Smooth muscle cell (in vitro differentiated cells): ENCODE measurements around the gene SPATA2. TPM values are rescaled to one million over a fixed set of nuclear protein-coding genes. Genes with fewer than 3 reads are reported as not detected.

ENCODE experiments used
- DNase-seq: peaks from one replicate; lab custom pipeline; 2025; ENCODE audit not compliant: unreplicated experiment; lab: John Stamatoyannopoulos, UW
- H2AFZ ChIP-seq: fragments of 200-600 bp; sonication (generic); 2 replicates; pipeline ENCODE4 v1.6.0; 2016; ENCODE audit warnings: antibody characterized with exemption, low read depth, mild to moderate bottlenecking
- H3F3A ChIP-seq: fragments of 200-600 bp; sonication (generic); 2 replicates; pipeline ENCODE4 v1.6.0; 2017; ENCODE audit warnings: antibody characterized with exemption, low read depth
- H3K27ac ChIP-seq: fragments of 200-600 bp; sonication (generic); 2 replicates; pipeline ENCODE4 v1.5.1; 2016; ENCODE audit warnings: low read depth, mild to moderate bottlenecking
- H3K27me3 ChIP-seq: fragments of 200-600 bp; sonication (generic); 2 replicates; pipeline ENCODE4 v1.6.1; 2016; ENCODE audit warnings: low read depth, mild to moderate bottlenecking
- H3K36me3 ChIP-seq: fragments of 200-600 bp; sonication (generic); 2 replicates; pipeline ENCODE4 v1.5.1; 2016; ENCODE audit warnings: low read depth
- H3K4me1 ChIP-seq: fragments of 200-600 bp; sonication (generic); 2 replicates; pipeline ENCODE4 v1.5.1; 2016; ENCODE audit warnings: low read depth
- H3K4me2 ChIP-seq: fragments of 200-600 bp; sonication (generic); 2 replicates; pipeline ENCODE4 v1.6.0; 2016; ENCODE audit warnings: mild to moderate bottlenecking
- H3K4me3 ChIP-seq: fragments of 200-600 bp; sonication (generic); 2 replicates; pipeline ENCODE4 v1.5.1; 2016; ENCODE audit warnings: mild to moderate bottlenecking
- H3K79me2 ChIP-seq: fragments of 200-600 bp; sonication (generic); 2 replicates; pipeline ENCODE4 v1.6.0; 2016; ENCODE audit warnings: low read depth, mild to moderate bottlenecking
- H3K9ac ChIP-seq: fragments of 200-600 bp; sonication (generic); 2 replicates; pipeline ENCODE4 v1.6.0; 2016; ENCODE audit warnings: low read depth
- H3K9me3 ChIP-seq: fragments of 200-600 bp; sonication (generic); replicated peaks from 2 replicates; pipeline ENCODE4 v1.5.1; 2016; ENCODE audit warnings: low read depth
- H4K20me1 ChIP-seq: fragments of 200-600 bp; sonication (generic); 2 replicates; pipeline ENCODE4 v1.6.0; 2016; ENCODE audit warnings: low read depth
- WGBS: methylation state at CpG from one replicate; pipeline ENCODE4 v1.1.7; 2016; ENCODE audit warnings: low lambda C conversion rate; 5-methylcytosine and 5-hydroxymethylcytosine counted together
- polyA plus RNA-seq: library from polyadenylated mRNA; unstranded; fragments of >200 nt; fragmentation: Nextera tagmentation; extraction: Ambion mirVana; gene quantifications from 2 replicates; pipeline ENCODE4 v1.2.1, GENCODE V29; 2016
- total RNA-seq: library from RNA; depleted of rRNA; stranded (reverse); fragments of >200 nt; gene quantifications from 2 replicates; pipeline ENCODE4 v1.2.3, GENCODE V29; 2014
- TF ChIP-seq, protein P1 (sequence below): fragments of 200-600 bp; sonication (generic); IDR thresholded peaks from 2 replicates; pipeline ENCODE4 v1.5.1; 2017; ENCODE audit warnings: borderline replicate concordance, mild to moderate bottlenecking, antibody characterized with exemption; ENCODE audit not compliant: insufficient read depth, poor library complexity, severe bottlenecking

Gene SPATA2
- total and polyA plus RNA-seq, 2 experiments from 2014 or later: 3.9 to 9.9 TPM

DNA sequence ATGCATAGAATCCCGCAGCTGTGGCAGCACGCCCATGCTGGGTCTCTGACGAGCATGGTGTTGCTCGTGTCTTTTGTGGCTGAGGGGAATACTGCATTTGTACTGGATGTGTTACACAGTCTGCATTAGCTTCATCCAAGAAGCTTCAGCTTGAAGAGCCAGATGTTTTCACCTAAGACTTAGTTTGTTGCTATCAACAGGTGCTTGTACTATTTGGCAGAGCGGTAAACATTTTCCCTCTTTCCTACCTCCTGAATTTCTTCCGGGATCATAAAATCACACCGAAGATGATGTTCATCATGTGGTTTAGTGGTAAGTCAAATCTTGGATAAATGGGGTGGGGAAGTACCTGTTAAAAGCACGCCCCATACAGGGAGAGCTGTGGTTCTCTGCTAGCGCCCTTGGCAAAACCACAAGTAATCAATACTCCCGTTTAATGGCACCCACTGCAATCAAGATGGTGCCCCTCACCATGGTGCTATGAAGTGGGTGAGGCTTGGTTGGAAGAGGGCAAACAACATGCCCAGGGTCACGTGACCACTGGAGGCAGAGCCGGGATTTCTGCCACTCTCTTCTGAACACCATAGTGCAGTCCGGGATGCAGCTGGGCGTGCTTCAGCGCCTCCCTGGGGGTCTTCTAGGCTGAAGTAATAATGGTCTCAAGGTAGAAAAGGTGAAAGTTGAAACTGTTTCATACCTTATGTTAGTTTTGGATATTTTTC is 34.4 kb downstream of the SPATA2 start:
- WGBS: 96% methylated on average over 15 of the region's 15 CpGs
- no peaks in the 10 kb centered on the region for H3K4me1 ChIP-seq

DNA sequence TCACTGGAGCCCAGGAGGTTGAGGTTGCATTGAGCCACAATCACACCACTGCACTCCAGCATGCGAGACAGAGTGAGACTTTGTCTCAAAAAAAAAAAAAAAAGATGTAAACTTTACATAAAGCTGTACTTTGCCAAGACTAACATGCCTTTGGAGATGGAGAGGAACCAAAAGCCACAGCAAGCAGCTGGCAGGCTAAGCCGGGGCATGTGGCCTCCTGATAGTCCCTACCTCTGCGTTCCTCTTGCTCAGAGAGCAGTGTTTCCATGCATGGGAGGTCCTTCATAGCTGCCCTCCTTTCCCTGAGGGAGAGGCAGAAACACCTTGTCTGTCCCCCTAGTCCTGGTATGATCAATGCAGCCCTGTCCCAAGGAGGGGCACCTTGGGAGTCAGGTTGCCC is 35.2 kb downstream of the SPATA2 start:
- TF ChIP-seq, protein P1, sequence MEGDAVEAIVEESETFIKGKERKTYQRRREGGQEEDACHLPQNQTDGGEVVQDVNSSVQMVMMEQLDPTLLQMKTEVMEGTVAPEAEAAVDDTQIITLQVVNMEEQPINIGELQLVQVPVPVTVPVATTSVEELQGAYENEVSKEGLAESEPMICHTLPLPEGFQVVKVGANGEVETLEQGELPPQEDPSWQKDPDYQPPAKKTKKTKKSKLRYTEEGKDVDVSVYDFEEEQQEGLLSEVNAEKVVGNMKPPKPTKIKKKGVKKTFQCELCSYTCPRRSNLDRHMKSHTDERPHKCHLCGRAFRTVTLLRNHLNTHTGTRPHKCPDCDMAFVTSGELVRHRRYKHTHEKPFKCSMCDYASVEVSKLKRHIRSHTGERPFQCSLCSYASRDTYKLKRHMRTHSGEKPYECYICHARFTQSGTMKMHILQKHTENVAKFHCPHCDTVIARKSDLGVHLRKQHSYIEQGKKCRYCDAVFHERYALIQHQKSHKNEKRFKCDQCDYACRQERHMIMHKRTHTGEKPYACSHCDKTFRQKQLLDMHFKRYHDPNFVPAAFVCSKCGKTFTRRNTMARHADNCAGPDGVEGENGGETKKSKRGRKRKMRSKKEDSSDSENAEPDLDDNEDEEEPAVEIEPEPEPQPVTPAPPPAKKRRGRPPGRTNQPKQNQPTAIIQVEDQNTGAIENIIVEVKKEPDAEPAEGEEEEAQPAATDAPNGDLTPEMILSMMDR: no peak
- Histone ChIP-seq H3K9me3 (no peaks in the 10 kb centered on the region), H3K4me1 (no peaks in the 10 kb centered on the region), H3K4me3 (no peak overlapping the region), H3K9ac (no peak overlapping the region), H3F3A (no peaks in the 10 kb centered on the region), H3K27me3 (no peaks in the 10 kb centered on the region), H2AFZ (no peak overlapping the region), H4K20me1 (no peaks in the 10 kb centered on the region), H3K36me3 (no peaks in the 10 kb centered on the region), H3K27ac (no peak overlapping the region), H3K79me2 (no peaks in the 10 kb centered on the region), H3K4me2 (no peak overlapping the region)
- no peak for DNase-seq
- 80% methylated on average over 3 of the region's 3 CpGs for WGBS

More for the DNA sequence above, 34.4 kb downstream of the SPATA2 start:
- Histone ChIP-seq H3K27ac (no peak overlapping the region), H3K4me3 (no peak overlapping the region), H4K20me1 (no peaks in the 10 kb centered on the region), H2AFZ (no peak overlapping the region), H3K36me3 (no peaks in the 10 kb centered on the region), H3K27me3 (no peaks in the 10 kb centered on the region), H3F3A (no peaks in the 10 kb centered on the region), H3K9ac (no peak overlapping the region), H3K4me2 (no peak overlapping the region), H3K9me3 (no peaks in the 10 kb centered on the region), H3K79me2 (no peaks in the 10 kb centered on the region)
- no peak for DNase-seq
- TF ChIP-seq, protein P1: no peak

DNA sequence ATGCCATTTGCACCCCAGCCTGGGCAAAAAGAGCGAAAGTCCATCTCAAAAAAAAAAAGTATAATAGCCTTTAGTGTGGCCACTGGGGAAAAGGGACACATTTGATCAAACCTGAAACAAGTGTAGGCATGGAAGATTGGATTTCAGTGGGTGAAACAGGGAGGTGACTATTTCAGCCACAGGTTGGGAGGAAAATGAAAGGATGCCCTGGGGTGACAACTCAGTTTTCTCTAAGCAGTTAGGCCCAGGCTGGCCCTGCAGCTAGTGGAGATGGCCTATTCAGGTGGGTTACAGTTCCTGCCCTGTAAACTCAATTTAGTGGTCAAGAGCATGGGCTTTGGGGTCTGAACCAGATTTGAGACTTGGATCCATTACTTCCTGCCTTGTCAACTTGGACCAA is 36.4 kb downstream of the SPATA2 start:
- TF ChIP-seq, protein P1: no peak
- no peaks in the 10 kb centered on the region for H4K20me1 ChIP-seq
- no peaks in the 10 kb centered on the region for H3K79me2 ChIP-seq
- H3K4me2 ChIP-seq: no peak overlapping the region
- H3K27ac ChIP-seq: no peak overlapping the region
- H2AFZ ChIP-seq: no peak overlapping the region
- no peak overlapping the region for H3K4me3 ChIP-seq
- H3K9me3 ChIP-seq: no peaks in the 10 kb centered on the region
- no peaks in the 10 kb centered on the region for H3K36me3 ChIP-seq
- H3K27me3 ChIP-seq: no peaks in the 10 kb centered on the region
- no peak for DNase-seq
- H3F3A ChIP-seq: no peaks in the 10 kb centered on the region
- no peak overlapping the region for H3K9ac ChIP-seq
- 94% methylated on average over 1 of the region's 1 CpG for WGBS
- no peaks in the 10 kb centered on the region for H3K4me1 ChIP-seq

DNA sequence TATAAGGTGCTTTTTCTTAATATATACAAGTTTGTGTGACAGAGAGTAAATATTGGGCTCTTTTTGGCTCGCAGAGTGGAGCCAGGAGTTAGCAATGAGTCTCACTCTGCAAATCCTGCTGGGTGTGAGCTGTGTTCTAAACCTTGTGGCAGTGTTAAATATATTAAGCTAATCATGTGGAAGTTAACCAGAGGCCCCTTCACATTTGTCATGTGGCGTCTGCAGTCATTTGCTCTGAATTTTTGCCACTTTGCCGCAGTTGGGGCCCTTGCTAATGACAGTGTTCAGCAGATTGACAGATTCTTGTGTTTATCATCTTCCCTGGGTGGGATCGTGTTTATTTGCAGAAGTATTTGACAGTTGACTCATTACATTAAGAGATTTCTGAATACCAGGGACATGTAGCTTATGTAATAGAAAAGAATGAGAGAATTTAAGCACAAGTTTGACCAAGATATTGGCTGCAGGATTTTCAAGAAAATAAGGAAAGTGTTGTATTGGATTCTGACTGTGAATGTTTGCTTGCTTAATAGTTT is 37.9 kb downstream of the SPATA2 start:
- Histone ChIP-seq H2AFZ (no peak overlapping the region), H4K20me1 (no peaks in the 10 kb centered on the region), H3K27ac (no peak overlapping the region)

More for the DNA sequence above, 37.9 kb downstream of the SPATA2 start:
- no peak overlapping the region for H3K4me2 ChIP-seq
- TF ChIP-seq, protein P1: no peak
- no peaks in the 10 kb centered on the region for H3K9me3 ChIP-seq
- WGBS: 26% methylated on average over 4 of the region's 4 CpGs
- H3K4me1 ChIP-seq: no peaks in the 10 kb centered on the region
- H3K9ac ChIP-seq: no peak overlapping the region
- no peaks in the 10 kb centered on the region for H3K27me3 ChIP-seq
- H3K79me2 ChIP-seq: no peaks in the 10 kb centered on the region
- no peak overlapping the region for H3K4me3 ChIP-seq
- DNase-seq: no peak
- no peaks in the 10 kb centered on the region for H3F3A ChIP-seq
- H3K36me3 ChIP-seq: no peaks in the 10 kb centered on the region
